ENCODE data around the gene TDRD7.

The TDRD7 gene

GRCh38 chr9:97411789-97412625 is at the start of gene TDRD7:
Gene TDRD7, plus strand, starts transcription at chr9:97412096. Its CDS starts 16,370 bp downstream, at chr9:97428466.
- peak; percentile 91 for DNase-seq

GRCh38 chr9:97362777-97363545 is 48.9 kb upstream of the TDRD7 start:
- peak; percentile 8 for DNase-seq

GRCh38 chr9:97363661-97364299 is 48.1 kb upstream of the TDRD7 start:
- no peak for DNase-seq

- DNase-seq: no peak
These were observed 47.0 kb upstream of the TDRD7 start for GRCh38 chr9:97364769-97365490.

- peak; percentile 31 for DNase-seq
These were observed 46.3 kb upstream of the TDRD7 start for GRCh38 chr9:97365634-97366033.

GRCh38 chr9:97366476-97366875 is 45.4 kb upstream of the TDRD7 start:
- DNase-seq: no peak

- DNase-seq: peak; percentile 44
These were observed 45.0 kb upstream of the TDRD7 start for GRCh38 chr9:97366889-97367288.

- DNase-seq: no peak
These were observed 44.2 kb upstream of the TDRD7 start for GRCh38 chr9:97367729-97368128.

- no peak for DNase-seq
These were observed 42.9 kb upstream of the TDRD7 start for GRCh38 chr9:97368964-97369363.

- no peak for DNase-seq
These were observed 39.3 kb upstream of the TDRD7 start for GRCh38 chr9:97372580-97372979.

GRCh38 chr9:97373331-97373730 is 38.6 kb upstream of the TDRD7 start:
- DNase-seq: no peak

- no peak for DNase-seq
These were observed 37.1 kb upstream of the TDRD7 start for GRCh38 chr9:97374811-97375210.

- no peak for DNase-seq
These were observed 35.0 kb upstream of the TDRD7 start for GRCh38 chr9:97376902-97377301.

- DNase-seq: no peak
These were observed 29.7 kb upstream of the TDRD7 start for GRCh38 chr9:97382099-97382718.

- DNase-seq: no peak
These were observed 27.3 kb upstream of the TDRD7 start for GRCh38 chr9:97384406-97385262.

GRCh38 chr9:97385626-97386264 is 26.2 kb upstream of the TDRD7 start:
- no peak for DNase-seq

- DNase-seq: no peak
These were observed 25.6 kb upstream of the TDRD7 start for GRCh38 chr9:97386265-97386633.

- peak; percentile 84 for DNase-seq
These were observed 25.0 kb upstream of the TDRD7 start for GRCh38 chr9:97386733-97387503.

- no peak for DNase-seq
These were observed 24.4 kb upstream of the TDRD7 start for GRCh38 chr9:97387504-97387886.
